Omental fat pad (tissue), 4 donors: ENCODE data around the gene TCEAL7. TPM values are rescaled to one million over a fixed set of nuclear protein-coding genes. Genes with fewer than 3 reads are reported as not detected.
"Not testable (repeated sequence)": the region's sequence is repeated elsewhere in the genome, so short reads cannot be mapped to it uniquely, and the experiment has no call there.

ENCODE experiments used
- ATAC-seq: fragments of 150-250 bp; one replicate; pipeline ENCODE4 v1.9.1; 2016; ENCODE audit warnings: mild to moderate bottlenecking, moderate library complexity; ENCODE audit not compliant: low FRiP score
- DNase-seq: peaks from one replicate; pipeline ENCODE4 v3.0.0-alpha.2; 2019; ENCODE audit warnings: low spot score
- total RNA-seq, 4 donors: library from RNA; depleted of rRNA; stranded (reverse); fragments of >200 nt; gene quantifications; one replicate each; pipeline ENCODE4 v1.1.0, GENCODE V29; 2016
- TF ChIP-seq, protein P1 (sequence below), 3 donors: fragments of 450-650 bp; IDR thresholded peaks; one replicate each; pipeline ENCODE4 v1.5.1; 2016 to 2017; ENCODE audit warnings: antibody characterized with exemption in 3 of 3, mild to moderate bottlenecking in 3 of 3, moderate library complexity in 2 of 3

Gene TCEAL7, protein sequence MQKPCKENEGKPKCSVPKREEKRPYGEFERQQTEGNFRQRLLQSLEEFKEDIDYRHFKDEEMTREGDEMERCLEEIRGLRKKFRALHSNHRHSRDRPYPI
- total RNA-seq = 10 to 100 TPM in 1 of 4 donors, 1 to 10 TPM in 3; 2.0 to 18.5 (median 6.7) TPM

DNA sequence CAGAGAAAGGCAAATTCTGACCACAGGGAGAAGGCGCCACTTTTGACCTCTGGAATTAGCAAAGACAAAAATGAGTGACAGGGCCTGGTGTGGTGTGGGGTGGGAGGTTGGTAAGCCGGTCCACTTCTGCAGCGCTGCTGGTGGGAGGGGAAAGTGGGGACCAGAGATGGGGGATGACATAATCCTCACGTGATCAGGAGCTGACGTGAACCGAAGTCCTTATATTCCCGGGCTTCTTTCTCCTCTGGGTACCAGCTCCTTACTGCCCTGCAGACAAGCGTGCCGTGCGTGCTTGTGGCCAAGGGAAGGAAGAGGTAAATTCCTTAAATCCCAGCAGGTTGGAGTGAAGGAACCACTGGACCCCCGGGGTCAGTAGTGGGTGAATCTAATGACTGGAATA, at the start of gene TCEAL7:
TCEAL7 (plus strand) TSS at position 249 of the 400 bp plus-strand sequence. CDS start 1,165 bp downstream, outside the sequence.
- no peak for DNase-seq
- TF ChIP-seq, protein P1, sequence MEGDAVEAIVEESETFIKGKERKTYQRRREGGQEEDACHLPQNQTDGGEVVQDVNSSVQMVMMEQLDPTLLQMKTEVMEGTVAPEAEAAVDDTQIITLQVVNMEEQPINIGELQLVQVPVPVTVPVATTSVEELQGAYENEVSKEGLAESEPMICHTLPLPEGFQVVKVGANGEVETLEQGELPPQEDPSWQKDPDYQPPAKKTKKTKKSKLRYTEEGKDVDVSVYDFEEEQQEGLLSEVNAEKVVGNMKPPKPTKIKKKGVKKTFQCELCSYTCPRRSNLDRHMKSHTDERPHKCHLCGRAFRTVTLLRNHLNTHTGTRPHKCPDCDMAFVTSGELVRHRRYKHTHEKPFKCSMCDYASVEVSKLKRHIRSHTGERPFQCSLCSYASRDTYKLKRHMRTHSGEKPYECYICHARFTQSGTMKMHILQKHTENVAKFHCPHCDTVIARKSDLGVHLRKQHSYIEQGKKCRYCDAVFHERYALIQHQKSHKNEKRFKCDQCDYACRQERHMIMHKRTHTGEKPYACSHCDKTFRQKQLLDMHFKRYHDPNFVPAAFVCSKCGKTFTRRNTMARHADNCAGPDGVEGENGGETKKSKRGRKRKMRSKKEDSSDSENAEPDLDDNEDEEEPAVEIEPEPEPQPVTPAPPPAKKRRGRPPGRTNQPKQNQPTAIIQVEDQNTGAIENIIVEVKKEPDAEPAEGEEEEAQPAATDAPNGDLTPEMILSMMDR (IDR thresholded peaks at IDR 0.05) = no peak

DNA sequence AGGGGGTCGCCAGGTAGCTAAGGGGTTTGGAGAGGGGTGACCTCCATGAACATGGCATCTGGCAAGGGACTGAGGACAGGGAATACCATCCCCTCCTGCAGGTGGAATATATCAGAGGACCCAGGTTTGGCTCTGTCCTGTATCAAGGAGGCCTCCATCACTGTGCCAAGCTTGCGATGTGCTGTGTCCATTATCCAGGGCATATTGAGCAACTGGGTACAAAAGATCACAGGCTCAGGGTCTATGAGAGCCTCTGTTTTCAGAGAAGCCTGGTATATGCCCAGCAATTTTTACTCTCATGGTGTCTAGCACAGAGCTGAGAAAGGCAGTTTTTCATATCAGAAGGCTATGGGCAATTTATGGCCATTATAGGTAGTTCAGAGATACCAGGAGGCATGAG, 36.9 kb upstream of the TCEAL7 start:
- TF ChIP-seq, protein P1 (IDR thresholded peaks at IDR 0.05) = no peak
- no peak for ATAC-seq
- no peak for DNase-seq

More for the DNA sequence above, at the start of gene TCEAL7:
- peak; percentile 51 for ATAC-seq

DNA sequence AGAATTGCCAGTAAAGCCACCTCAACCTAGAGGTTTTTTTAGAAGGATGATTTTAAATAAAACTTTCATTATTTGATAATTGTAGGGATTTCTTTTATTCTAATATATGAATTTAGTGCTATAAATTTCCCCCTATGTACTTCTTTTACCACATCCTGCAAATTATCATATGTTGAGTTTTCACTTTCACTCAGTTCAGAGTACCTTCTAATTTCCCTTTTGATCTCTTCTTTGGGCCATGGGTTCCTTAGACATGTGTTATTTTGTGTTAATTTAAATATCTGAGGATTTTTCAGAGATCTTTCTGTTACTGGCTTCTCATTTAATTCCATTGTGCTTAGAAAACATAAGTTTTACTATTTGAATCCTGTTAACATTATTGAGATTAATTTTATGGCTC, 25.3 kb upstream of the TCEAL7 start:
- DNase-seq = no peak
- ATAC-seq = no peak
- TF ChIP-seq, protein P1 (IDR thresholded peaks at IDR 0.05) = no peak

DNA sequence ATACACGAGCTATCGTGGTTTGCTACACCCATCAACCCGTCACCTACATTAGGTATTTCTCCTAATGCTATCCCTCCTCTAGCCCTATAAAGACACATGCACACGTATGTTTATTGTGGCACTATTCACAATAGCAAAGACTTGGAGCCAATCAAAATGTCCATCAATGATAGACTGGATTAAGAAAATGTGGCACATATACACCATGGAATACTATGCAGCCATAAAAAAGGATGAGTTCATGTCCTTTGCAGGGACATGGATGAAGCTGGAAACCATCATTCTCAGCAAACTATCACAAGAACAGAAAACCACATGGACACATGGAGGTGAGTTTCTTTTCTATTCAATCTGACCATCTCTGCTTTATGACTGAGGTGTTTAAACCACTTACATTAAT, 24.4 kb upstream of the TCEAL7 start:
- DNase-seq, ATAC-seq: not testable (repeated sequence)

DNA sequence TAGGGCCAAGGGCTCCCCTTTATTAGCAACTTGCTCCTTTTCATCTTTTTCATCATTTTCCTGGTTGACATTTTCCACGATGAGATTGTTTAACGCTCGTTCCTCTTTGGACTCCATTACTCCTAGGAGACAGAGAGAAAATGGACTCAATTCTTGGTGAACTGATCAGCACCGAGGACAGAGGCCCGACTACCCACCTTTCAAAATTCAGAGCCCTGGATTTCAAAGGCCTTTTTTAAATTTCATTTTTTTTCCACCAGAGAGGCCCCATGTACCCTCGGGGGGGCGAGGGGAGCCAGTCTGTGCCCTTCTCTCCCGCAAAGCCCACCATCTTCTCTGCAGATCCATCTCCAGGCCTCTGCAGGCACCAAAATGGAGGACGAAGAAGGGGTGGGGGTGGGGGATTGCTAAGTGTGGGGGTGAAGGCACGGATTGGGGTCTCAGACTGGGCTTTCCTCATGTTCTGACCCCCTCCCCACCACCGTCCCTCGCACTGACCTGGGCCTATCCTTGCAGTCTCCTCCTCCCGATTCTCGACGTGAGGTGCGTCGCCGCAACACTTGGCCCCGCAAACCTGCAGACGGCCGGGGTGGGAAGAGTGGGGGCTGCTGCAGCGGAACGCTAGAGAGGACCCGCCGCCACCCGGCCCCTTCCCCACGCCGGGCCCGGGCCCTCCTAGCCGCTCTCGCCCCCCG, 20.0 kb upstream of the TCEAL7 start:
- ATAC-seq (peak; percentile 24), DNase-seq (no peak)
- TF ChIP-seq, protein P1 (IDR thresholded peaks at IDR 0.05) = no peak

DNA sequence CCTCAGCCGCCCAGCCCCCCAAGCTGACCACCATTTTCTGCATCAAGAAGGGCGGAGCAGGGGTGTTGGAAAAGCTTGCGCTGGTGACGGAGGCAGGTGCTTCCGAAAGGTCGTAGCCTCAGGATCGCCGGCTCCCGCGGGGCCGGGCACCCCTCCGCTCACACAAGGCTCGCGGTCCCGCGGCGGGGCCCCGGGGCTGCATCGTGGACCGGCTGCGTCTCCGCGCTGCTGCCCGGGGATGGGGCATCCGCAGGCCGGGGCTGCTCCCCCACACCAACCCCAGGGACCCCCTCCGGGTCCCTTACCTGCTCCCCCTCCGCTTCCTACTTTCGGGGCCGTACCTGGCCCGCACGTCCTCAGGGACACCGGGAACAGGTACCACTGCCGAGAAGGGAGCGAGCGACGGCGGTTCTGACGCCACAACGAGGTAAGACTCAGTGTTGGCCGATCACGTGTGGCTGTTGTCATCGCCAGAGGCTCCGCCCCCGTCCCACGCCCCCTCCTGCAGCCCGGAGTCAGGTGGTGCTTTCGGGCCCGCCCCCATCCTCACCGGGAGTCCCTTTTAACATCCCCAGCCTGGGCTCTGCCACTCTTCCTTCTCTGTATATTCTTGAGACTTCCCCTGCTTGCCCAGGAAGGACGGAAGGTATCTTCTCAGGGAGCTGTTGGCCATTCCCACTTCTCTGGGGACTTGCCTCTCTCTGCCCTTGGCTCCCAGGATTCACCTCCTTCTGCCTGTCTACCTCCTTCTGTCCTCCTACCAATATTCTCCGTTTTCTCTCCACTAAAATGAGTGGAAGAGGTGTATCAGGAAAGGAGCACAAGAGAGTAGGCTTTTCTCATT, 19.3 kb upstream of the TCEAL7 start, which contains the start of gene BEX2:
BEX2 (minus strand) TSS at position 436 of the 844 bp plus-strand sequence. CDS start 1,014 bp downstream, outside the sequence.
- ATAC-seq (peak; percentile 96), DNase-seq (no peak)
- TF ChIP-seq, protein P1 (IDR thresholded peaks at IDR 0.05) = no peak

DNA sequence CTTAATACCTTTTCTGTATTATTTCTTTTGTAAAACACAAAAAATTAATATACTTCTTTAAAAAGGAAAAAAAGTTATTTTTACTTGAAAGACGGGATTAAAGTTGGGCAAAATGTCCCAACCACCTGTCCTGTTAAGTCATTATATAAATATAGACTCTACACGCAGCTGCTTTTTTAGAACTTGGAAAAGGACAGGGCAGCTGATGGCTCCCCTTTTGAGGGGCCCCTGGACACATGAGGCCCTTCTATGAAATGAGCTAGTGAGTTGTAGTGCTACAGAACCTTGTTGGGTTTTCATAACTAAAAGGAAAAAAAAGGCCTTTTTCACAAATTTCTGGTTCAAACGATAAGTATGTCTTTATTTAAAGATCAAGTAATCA, 18.6 kb upstream of the TCEAL7 start:
- DNase-seq (no peak), ATAC-seq (no peak)
- TF ChIP-seq, protein P1 (IDR thresholded peaks at IDR 0.05) = no peak
